SJSA1 (cell line): ENCODE data around the gene ABHD6. TPM values are rescaled to one million over a fixed set of nuclear protein-coding genes. Genes with fewer than 3 reads are reported as not detected.
"Not testable (repeated sequence)": the region's sequence is repeated elsewhere in the genome, so short reads cannot be mapped to it uniquely, and the experiment has no call there.

Source experiments
- DNase-seq, 2 experiments: peaks; one replicate each; pipeline ENCODE4 v3.0.0-alpha.2; 2015 to 2020; ENCODE audit warnings: low spot score in 2 of 2, low read depth in 1 of 2
- H3K27ac ChIP-seq: fragments of 250-450 bp; sonication (Bioruptor Pico); 2 replicates; pipeline ENCODE4 v1.5.1; 2020; ENCODE audit warnings: mild to moderate bottlenecking, moderate library complexity
- H3K27me3 ChIP-seq: fragments of 250-450 bp; sonication (Bioruptor Pico); replicated peaks from 2 replicates; pipeline ENCODE4 v1.5.1; 2020; ENCODE audit warnings: mild to moderate bottlenecking, moderate library complexity
- H3K36me3 ChIP-seq: fragments of 250-450 bp; sonication (Bioruptor Pico); 2 replicates; pipeline ENCODE4 v1.5.1; 2020; ENCODE audit warnings: mild to moderate bottlenecking
- H3K4me1 ChIP-seq: fragments of 250-450 bp; sonication (Bioruptor Pico); replicated peaks from 2 replicates; pipeline ENCODE4 v1.6.1; 2021; ENCODE audit warnings: mild to moderate bottlenecking
- H3K4me3 ChIP-seq: fragments of 250-450 bp; sonication (Bioruptor Pico); 2 replicates; pipeline ENCODE4 v1.5.1; 2020; ENCODE audit warnings: mild to moderate bottlenecking
- H3K9me3 ChIP-seq: fragments of 250-450 bp; sonication (Bioruptor Pico); replicated peaks from 2 replicates; pipeline ENCODE4 v1.5.1; 2020; ENCODE audit warnings: mild to moderate bottlenecking
- total RNA-seq: library from RNA; depleted of rRNA; stranded (reverse); fragments of >200 nt; shearing (Covaris generic); gene quantifications from 2 replicates; pipeline ENCODE4 v1.2.3, GENCODE V29; 2014

Gene ABHD6
- total RNA-seq, 1 experiment from 2014 or later = 6.8 TPM

DNA sequence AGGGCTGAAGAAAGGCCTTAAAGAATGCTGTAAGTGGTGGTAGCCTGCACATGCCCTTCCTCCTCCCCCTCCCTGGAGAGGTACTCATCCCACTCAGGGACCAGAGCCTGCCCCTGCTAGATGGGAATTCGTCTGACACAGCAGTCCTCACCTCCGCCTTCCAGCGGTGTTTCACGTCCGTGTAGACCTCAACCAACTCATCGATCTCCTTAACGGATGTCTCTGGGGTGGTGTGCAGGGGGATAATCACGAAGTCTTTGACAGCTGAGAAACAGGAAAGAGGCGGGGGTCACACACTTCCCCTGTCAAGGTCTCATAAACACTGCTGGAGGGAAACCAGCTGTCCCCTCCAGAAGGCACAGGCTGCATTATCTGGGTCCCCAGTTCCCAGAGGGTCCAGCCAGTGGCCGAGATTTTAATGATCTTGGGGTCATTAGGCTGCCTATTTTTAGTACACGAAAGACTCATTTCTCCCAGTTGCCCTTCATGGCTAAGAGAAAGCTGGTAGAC, 36.7 kb upstream of the ABHD6 start:
- Histone ChIP-seq H3K27me3 (no peaks in the 10 kb centered on the region), H3K9me3 (no peaks in the 10 kb centered on the region), H3K4me1 (peaks cover 8% of the 10 kb centered on the region), H3K27ac (no peak overlapping the region), H3K4me3 (no peak overlapping the region), H3K36me3 (no peaks in the 10 kb centered on the region)
- no peak for DNase-seq

DNA sequence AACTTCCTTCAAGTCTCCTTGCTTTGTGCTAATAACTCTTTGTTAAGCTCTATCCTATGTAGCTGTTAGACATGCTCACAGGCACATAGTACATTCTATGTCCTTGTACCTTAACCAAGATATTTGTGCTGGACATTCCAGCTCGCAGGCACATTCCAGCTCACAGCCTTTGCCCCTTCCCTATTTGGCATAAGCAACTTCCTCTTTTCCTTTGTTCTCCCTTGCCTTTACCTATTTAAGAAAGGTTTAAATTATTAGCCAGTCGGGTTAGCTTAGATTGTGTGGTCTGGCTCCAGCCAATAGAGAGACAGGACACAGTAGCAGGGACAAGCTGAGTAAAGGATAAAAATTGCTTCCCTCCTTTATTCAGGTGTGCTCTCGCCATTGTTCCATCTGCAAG, 36.1 kb upstream of the ABHD6 start:
- H3K36me3 ChIP-seq, H3K9me3 ChIP-seq, H3K27me3 ChIP-seq, H3K4me3 ChIP-seq, DNase-seq, H3K27ac ChIP-seq: not testable (repeated sequence)
- H3K4me1 ChIP-seq = peaks cover 12% of the 10 kb centered on the region

DNA sequence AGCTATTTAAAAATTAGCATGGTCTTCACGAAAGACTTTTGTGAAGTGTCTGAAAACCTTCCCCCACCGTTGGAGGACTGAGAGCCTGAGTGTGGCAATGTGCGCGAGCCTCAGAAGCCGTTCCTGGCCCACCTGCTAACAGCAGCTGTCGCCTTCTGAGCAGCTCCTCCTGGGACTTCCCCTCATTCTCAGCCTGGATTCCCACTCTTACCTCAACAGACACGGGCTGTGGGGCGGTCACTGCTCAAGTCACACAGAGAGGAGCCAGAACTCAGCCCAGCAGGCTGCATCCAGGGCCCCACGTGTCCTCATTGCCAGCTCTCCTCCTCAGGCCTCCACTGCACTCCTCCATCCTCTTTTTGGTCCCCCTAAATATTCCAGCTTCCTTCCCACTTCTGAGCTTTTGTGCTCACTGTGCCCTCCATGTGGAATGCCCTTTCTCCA, 34.7 kb upstream of the ABHD6 start:
- H3K27me3 ChIP-seq = no peaks in the 10 kb centered on the region
- H3K9me3 ChIP-seq = no peaks in the 10 kb centered on the region
- no peak for DNase-seq

DNA sequence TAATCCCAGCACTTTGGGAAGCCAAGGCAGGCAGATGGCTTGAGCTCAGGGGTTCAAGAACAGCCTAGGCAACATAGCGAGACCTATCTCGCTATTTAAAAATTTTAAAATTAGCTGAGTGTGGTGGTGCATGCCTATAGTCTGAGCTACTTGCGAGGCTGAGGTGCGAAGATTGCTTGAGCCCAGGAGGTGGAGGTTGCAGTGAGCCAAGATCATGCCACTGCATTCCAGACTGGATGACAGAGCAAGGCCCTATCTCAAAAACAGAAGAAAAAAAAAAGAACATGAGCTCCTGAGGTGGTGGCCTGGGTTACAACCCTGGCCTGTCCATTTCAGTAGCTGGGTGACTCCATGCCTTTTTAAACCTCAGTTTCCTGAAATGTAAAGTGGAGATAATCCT, 34.1 kb upstream of the ABHD6 start:
- H3K36me3 ChIP-seq = no peaks in the 10 kb centered on the region
- no peak for DNase-seq
- peaks cover 14% of the 10 kb centered on the region for H3K4me1 ChIP-seq
- H3K27ac ChIP-seq = no peak overlapping the region
- no peak overlapping the region for H3K4me3 ChIP-seq
- no peaks in the 10 kb centered on the region for H3K9me3 ChIP-seq
- no peaks in the 10 kb centered on the region for H3K27me3 ChIP-seq

More for the DNA sequence above, 34.7 kb upstream of the ABHD6 start:
- Histone ChIP-seq H3K4me3 (no peak overlapping the region), H3K36me3 (no peaks in the 10 kb centered on the region), H3K4me1 (peaks cover 18% of the 10 kb centered on the region), H3K27ac (no peak overlapping the region)

DNA sequence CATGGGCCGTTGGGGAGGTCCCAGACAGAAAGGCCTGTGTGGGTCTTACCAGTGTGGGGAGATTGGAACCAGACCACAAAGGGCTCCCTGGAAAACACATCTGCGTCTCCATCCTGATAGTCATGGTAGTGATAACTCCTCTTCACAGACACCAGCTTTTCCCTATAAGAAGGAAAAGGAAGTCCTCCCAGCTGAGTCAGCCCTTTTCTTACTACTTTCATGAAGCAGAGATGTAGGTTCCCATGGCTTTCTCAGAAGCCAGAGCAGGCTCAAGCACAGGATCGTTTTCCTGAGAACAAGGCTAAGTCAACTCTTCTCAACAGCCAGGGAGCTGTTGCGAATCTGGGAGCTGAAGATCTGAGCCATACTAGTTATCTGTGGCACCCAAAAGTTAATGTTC, 32.9 kb upstream of the ABHD6 start:
- Histone ChIP-seq H3K4me3 (no peak overlapping the region), H3K27me3 (no peaks in the 10 kb centered on the region), H3K4me1 (peaks cover 9% of the 10 kb centered on the region), H3K27ac (no peak overlapping the region), H3K36me3 (no peaks in the 10 kb centered on the region), H3K9me3 (no peaks in the 10 kb centered on the region)
- no peak for DNase-seq

DNA sequence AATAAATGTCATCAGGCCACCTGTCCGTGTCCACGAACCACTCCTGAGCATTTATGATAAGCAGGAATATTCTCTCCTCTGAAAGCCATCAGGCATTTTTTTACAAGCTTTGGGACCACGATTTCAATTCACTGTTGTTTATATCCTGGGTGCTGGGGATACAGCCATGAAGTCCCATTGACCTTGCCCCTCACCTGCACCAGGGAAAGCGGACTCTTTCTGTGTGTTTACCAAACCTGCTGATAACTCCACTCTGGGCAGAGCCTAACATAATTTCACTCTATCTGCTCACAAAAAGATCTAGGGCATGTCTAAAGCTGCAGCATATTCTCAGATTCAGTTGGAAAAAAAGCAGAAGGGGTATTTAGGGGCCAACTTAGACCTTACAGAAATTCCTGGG, 31.6 kb upstream of the ABHD6 start:
- Histone ChIP-seq H3K4me1 (peaks cover 9% of the 10 kb centered on the region), H3K27ac (no peak overlapping the region), H3K9me3 (no peaks in the 10 kb centered on the region), H3K4me3 (no peak overlapping the region), H3K27me3 (no peaks in the 10 kb centered on the region), H3K36me3 (no peaks in the 10 kb centered on the region)
- DNase-seq = no peak

DNA sequence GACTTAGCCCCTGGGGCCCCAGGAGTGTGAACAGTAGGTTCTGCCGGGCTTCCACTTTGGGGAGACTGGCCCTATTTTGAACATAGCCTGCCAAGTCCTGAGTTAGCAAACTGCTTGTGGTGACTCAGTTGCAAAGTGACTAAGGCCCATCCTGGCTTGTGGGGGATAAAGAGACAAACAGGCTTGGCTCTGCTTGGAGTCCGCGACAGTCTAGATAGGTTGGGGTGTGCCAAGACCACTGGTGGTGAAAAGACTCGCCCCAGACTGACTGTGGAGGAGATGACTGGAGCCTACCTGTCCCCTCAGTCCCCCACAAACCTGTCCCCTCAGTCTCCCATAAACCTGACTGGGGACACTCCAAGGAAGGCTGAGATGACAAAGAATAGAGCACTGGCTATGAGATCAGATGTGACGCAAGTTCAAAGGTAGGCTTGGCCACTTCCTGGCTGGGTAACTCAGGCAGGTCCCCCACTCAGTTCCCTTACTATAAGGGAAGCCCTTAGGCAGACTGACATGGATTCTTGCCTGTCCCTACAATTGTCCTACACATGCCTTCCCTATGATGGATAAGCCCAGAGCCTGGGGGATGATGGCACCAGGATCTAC, 31.1 kb upstream of the ABHD6 start:
- H3K27ac ChIP-seq = no peak overlapping the region
- H3K4me1 ChIP-seq = peaks cover 9% of the 10 kb centered on the region

DNA sequence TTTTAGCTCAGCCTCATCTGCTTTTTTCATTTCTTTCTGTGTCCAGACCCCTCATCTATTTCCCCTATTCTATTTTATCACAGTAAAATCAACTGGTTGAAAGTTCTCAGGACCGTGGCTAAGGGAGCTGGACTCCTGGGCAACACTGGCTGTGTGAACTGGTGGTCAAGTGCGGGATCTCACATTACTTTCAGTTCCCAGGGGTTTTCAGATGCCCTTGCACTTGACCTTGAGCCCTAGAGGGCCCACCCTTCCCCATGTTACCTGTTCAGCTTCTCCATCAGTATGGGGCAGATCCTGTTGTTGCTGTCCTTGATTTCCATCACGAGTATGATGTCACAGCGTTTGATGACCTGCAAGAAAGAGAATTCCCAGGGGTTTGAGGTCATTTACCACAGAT, 29.6 kb upstream of the ABHD6 start:
- Histone ChIP-seq H3K4me1 (peaks cover 9% of the 10 kb centered on the region), H3K4me3 (no peak overlapping the region), H3K9me3 (no peaks in the 10 kb centered on the region), H3K27me3 (no peaks in the 10 kb centered on the region), H3K27ac (no peak overlapping the region), H3K36me3 (no peaks in the 10 kb centered on the region)
- no peak for DNase-seq

More for the DNA sequence above, 31.1 kb upstream of the ABHD6 start:
- Histone ChIP-seq H3K9me3 (no peaks in the 10 kb centered on the region), H3K27me3 (no peaks in the 10 kb centered on the region), H3K36me3 (no peaks in the 10 kb centered on the region), H3K4me3 (no peak overlapping the region)
- DNase-seq = no peak

DNA sequence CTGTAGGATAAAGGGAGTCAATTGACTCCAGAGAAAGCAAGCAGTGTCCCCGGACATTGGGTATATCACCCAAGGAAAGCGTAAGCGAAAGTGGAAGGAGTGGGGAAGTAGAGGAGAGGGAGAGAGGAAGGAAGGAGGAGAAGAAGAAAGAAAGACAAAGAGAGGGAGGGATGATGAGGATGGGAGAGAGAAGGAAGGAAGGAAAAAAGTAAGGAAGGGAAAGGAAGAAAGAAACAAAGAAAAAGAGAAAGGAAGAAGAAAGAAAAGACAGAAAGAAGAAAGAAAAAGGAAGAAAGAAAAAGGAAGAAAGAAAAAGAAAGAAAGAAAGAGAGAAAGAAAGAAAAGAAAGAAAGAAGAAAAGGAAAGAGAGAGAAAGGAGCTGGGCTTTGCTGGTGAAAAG, 27.7 kb upstream of the ABHD6 start:
- H3K36me3 ChIP-seq = no peaks in the 10 kb centered on the region
- H3K27ac ChIP-seq = no peak overlapping the region
- H3K9me3 ChIP-seq = no peaks in the 10 kb centered on the region
- DNase-seq = no peak
- H3K4me3 ChIP-seq = no peak overlapping the region
- H3K4me1 ChIP-seq = peaks cover 9% of the 10 kb centered on the region
- no peaks in the 10 kb centered on the region for H3K27me3 ChIP-seq

DNA sequence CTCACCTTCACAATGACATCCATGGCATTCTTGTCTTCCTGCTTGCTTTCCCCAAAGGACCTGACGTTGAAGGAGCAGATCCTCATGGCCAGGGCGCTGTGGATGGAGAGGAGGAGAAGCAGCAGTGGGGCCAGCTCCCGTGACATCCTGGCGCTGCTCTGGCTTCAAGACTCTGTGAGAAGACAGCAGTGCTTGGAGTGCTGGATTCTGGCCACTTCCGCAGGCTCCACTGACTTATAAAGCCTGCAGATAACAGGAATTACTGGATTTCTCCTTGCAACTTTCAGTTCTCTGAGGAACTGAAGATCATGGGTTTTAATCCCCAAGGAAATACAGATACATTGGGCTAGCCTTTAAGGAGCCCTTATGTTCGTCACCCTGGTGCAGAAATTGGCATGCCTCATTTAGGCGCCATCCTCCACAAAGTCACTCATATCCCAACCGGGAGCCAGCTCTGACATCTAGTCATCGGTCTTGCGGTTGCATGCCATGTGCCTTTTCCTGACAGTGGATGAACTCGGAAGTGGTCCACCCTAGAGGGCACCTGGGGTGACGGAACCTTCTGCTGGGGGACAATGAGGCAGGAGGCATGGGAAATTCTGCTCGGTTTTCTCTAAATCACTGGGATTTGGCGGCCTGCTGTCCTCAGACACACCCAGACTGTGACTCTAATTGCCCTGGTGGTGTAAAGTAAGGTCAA, 26.7 kb upstream of the ABHD6 start, which contains the start of gene DNASE1L3:
Gene DNASE1L3, minus strand, starts transcription at position 212 of the 700 bp plus-strand sequence. Its CDS starts 66 bp downstream, at position 146.
- Histone ChIP-seq H3K4me1 (peaks cover 9% of the 10 kb centered on the region), H3K9me3 (no peaks in the 10 kb centered on the region), H3K4me3 (no peak within 1 kb of the TSS), H3K36me3 (no peaks in the 10 kb centered on the region), H3K27ac (no peak within 1 kb of the TSS), H3K27me3 (no peaks in the 10 kb centered on the region)
- DNase-seq = no peak

DNA sequence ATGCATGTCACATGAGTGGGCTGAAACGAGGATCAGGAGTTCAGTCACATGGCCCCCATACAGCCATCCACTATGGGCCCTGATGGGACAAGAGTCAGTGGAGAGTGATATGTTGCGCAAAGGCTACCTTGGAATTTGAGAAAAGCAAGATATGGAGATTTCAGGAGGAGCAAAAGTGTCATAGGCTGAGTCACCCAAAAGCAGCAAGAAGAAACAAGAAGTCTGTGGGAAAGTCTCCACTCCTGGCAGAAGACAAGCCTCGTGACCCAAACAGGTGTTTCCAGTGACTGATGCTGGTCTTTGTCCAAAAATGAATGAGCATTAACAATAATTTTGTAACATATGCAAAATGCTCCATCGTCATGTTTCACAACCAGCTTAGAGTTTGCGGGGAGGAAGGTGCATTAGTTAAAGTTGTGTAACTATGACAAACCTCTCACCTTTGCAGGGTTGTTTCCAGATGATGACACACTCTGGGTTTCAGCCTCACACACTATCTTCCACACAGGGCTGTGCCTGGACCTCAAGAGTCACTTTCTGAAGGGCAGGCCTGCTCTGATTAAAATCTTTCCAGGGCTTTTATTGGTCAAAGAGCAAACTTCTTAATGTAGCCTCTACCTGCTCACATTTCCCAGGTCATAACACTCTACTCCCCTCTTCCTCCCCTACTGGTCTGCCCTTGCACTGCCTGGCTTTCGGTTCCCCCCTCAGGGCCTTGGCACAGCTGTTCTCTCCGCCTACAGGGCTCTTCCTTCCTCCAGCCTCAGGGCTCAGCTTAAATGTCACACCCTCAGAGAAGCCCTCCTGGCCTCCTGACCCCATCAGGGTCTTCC, 22.9 kb upstream of the ABHD6 start:
- DNase-seq = no peak
- H3K4me3 ChIP-seq = no peak overlapping the region
- peaks cover 8% of the 10 kb centered on the region for H3K4me1 ChIP-seq

DNA sequence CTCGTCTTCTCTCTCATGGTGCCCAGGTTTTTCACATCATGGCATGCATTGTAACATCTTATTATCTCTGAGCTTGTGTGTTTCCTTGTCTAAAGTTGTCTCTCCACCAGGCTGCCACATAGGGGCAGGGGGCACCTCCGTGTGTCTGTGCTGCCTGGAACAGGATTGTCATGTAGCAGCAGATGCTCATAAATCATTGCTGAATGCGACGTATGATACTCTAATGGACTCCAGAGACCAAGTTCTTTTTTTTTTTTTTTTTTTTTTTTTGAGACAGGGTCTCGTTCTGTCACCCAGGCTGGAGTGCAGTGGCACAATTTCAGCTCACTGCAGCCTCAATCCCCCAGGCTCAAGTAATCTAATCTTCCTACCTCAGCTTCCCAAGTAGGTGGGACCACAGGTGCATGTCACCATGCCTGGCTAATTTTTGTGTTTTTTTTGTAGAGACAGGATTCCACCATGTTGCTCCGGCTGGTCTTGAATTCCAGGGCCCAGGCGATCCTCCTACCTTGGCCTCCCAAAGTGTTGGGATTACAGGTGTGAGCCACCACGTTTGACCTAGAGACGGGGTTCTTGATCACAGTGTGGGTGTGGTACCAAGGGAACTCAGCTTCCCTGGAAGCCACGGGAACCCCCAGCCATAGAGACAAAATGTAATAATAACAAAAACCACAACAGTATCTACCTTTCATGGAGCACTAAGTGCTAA, 22.1 kb upstream of the ABHD6 start:
- H3K9me3 ChIP-seq = no peaks in the 10 kb centered on the region
- H3K27ac ChIP-seq = no peak overlapping the region
- no peaks in the 10 kb centered on the region for H3K27me3 ChIP-seq
- no peak overlapping the region for H3K4me3 ChIP-seq
- H3K36me3 ChIP-seq = no peaks in the 10 kb centered on the region
- H3K4me1 ChIP-seq = peaks cover 8% of the 10 kb centered on the region
- DNase-seq = no peak

More for the DNA sequence above, 22.9 kb upstream of the ABHD6 start:
- Histone ChIP-seq H3K27me3 (no peaks in the 10 kb centered on the region), H3K36me3 (no peaks in the 10 kb centered on the region), H3K27ac (no peak overlapping the region), H3K9me3 (no peaks in the 10 kb centered on the region)

DNA sequence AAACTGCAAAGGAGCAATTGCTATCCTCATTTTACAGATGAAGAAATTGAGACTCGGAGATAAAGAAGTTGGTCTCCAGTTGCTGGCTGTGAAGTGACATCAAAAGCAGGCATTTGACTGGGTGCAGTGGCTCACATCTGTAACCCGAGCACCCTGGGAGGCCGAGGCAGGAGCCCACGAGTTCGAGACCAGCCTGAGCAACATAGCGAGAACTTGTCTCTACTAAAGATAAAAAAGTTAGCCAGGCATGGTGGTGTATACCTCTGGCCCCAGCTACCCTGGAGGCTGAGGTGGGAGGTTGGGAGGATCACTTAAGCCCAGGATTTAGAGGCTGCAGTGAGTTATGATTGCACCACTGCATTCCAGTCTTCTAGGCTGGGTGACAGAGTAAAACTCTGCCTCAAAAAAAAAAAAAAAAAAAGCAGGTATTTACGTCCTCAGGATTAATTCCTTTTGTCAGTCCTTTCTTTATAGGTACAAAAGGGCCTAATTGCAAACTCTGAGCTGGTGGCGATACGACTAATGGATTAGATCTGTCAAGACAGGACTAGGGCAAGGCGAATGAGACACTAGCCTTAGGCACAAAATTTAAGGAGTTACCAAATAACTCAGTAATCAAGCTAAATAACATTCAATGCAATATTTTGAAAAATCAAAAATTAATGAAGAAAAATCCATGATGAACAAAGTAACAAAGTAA, 20.9 kb upstream of the ABHD6 start:
- H3K4me1 ChIP-seq = peaks cover 8% of the 10 kb centered on the region
- H3K9me3 ChIP-seq = no peaks in the 10 kb centered on the region
- no peak for DNase-seq
- H3K27ac ChIP-seq = no peak overlapping the region
- H3K27me3 ChIP-seq = no peaks in the 10 kb centered on the region
- no peaks in the 10 kb centered on the region for H3K36me3 ChIP-seq
- no peak overlapping the region for H3K4me3 ChIP-seq
